ENCODE data around the gene ACSS3.
A peak's percentile ranks its signal among the peaks of the same experiment; 100 is the strongest.

The ACSS3 gene

GRCh38 chr12:81077686-81078441 lies at the start of gene ACSS3:
Gene ACSS3 (plus strand): TSS chr12:81078079. CDS start chr12:81078121, 42 bp downstream.
- H3K27ac ChIP-seq (ENCODE audit: extremely low read depth, low read depth, low read length): no peak within 1 kb of the TSS
- no peaks in the 10 kb centered on the region for H3K9me3 ChIP-seq (ENCODE audit: control insufficient read depth, insufficient read depth, low read depth, low read length)
- H3K4me3 ChIP-seq (ENCODE audit: low read depth, low read length): peak within 1 kb of the TSS; percentile 32
- H3K4me1 ChIP-seq (ENCODE audit: control insufficient read depth, insufficient read depth, low read length): no peaks in the 10 kb centered on the region
- CTCF ChIA-PET: no interaction called here
- POLR2A ChIA-PET: no interaction called here
- TF ChIP-seq SCRT2 (tag by site-specific recombination; IDR thresholded peaks at IDR 0.05) (peak; percentile 94), PATZ1 (tag by site-specific recombination; IDR thresholded peaks at IDR 0.05) (peak; percentile 58; the same call in 1 of the 2 replicates), SP2 (tag by site-specific recombination; IDR thresholded peaks at IDR 0.05) (peak; percentile 23; the same call in 1 of the 2 replicates), ZNF335 (tag by site-specific recombination; conservative IDR thresholded peaks at IDR 0.05) (peak; percentile 41; the same call in 1 of the 2 replicates), SCRT1 (tag by site-specific recombination; IDR thresholded peaks at IDR 0.05; ENCODE audit: borderline replicate concordance) (peak; percentile 45; the same call in 1 of the 2 replicates), ZNF626 (tag by site-specific recombination; IDR thresholded peaks at IDR 0.05) (no peak), ZBTB20 (tag by site-specific recombination; IDR thresholded peaks at IDR 0.05) (peak; percentile 84), ZIC2 (tag by site-specific recombination; IDR thresholded peaks at IDR 0.05) (peak; percentile 27; the same call in 1 of the 2 replicates), ZNF76 (tag by site-specific recombination; IDR thresholded peaks at IDR 0.05; ENCODE audit: borderline replicate concordance, low read depth) (0 out of 2 replicates have a peak, but pooled peaks have one; percentile 37), ZBTB17 (tag by site-specific recombination; IDR thresholded peaks at IDR 0.05) (0 out of 2 replicates have a peak, but pooled peaks have one; percentile 14), ZNF501 (tag by site-specific recombination; IDR thresholded peaks at IDR 0.05) (no peak), GLIS1 (tag by site-specific recombination; IDR thresholded peaks at IDR 0.05) (peak; percentile 48; the same call in 1 of the 2 replicates), SP3 (tag by site-specific recombination; IDR thresholded peaks at IDR 0.05) (0 out of 2 replicates have a peak, but pooled peaks have one; percentile 13), ZNF664 (tag by site-specific recombination; IDR thresholded peaks at IDR 0.05) (no peak), ZNF571 (tag by site-specific recombination; IDR thresholded peaks at IDR 0.05) (no peak), SETDB1 (IDR thresholded peaks at IDR 0.05; ENCODE audit: insufficient read length, low read length) (no peak), ZNF138 (tag by site-specific recombination; IDR thresholded peaks at IDR 0.05; ENCODE audit: borderline replicate concordance) (no peak)
- H3K36me3 ChIP-seq (ENCODE audit: control insufficient read depth in 2 of 2, insufficient read depth in 1 of 2, low read length in 2 of 2): no peaks in the 10 kb centered on the region

GRCh38 chr12:81034926-81035325 lies 43.0 kb upstream of the ACSS3 start:
- Histone ChIP-seq H3K4me3 (ENCODE audit: low read depth, low read length) (no peak overlapping the region), H3K36me3 (ENCODE audit: control insufficient read depth in 2 of 2, insufficient read depth in 1 of 2, low read length in 2 of 2) (no peaks in the 10 kb centered on the region), H3K9me3 (ENCODE audit: control insufficient read depth, insufficient read depth, low read depth, low read length) (no peaks in the 10 kb centered on the region), H3K27ac (ENCODE audit: extremely low read depth, low read depth, low read length) (no peak overlapping the region), H3K4me1 (ENCODE audit: control insufficient read depth, insufficient read depth, low read length) (no peaks in the 10 kb centered on the region)
- ChIA-PET CTCF (interaction anchor here (0.7 kb wide), 1 partner anchor 46 kb away, joined by 3 read pairs; no protein-coding TSS in a partner anchor), POLR2A (no interaction called here)
- no peak for TF ChIP-seq ZNF596 (tag by site-specific recombination; IDR thresholded peaks at IDR 0.05)
- no peak for TF ChIP-seq FEZF1 (tag by site-specific recombination; IDR thresholded peaks at IDR 0.05)
- TF ChIP-seq ZSCAN5A (tag by site-specific recombination; IDR thresholded peaks at IDR 0.05): no peak
- TF ChIP-seq PRDM2 (tag by site-specific recombination; IDR thresholded peaks at IDR 0.05; ENCODE audit: borderline replicate concordance): no peak
- no peak for TF ChIP-seq ZNF311 (tag by site-specific recombination; IDR thresholded peaks at IDR 0.05; ENCODE audit: borderline replicate concordance)
- no peak for TF ChIP-seq ZNF140 (tag by site-specific recombination; IDR thresholded peaks at IDR 0.05)
- TF ChIP-seq ZNF654 (tag by site-specific recombination; IDR thresholded peaks at IDR 0.05; ENCODE audit: low read depth): no peak
